GM23338 (cell line): Measurements from ENCODE around the gene ZNHIT1. TPM values are rescaled to one million over a fixed set of nuclear protein-coding genes. Genes with fewer than 3 reads are reported as not detected.

ENCODE experiments used
- ATAC-seq: fragments of 200-7000 bp; cut with Tn5 transposase; 3 replicates; pipeline ENCODE4 v1.9.1; 2020
- DNase-seq: peaks from one replicate; pipeline ENCODE4 v3.0.0-alpha.2; 2015; ENCODE audit warnings: low spot score
- H2AFZ ChIP-seq: fragments of 200-600 bp; sonication (generic); 2 replicates; pipeline ENCODE4 v1.8.0; 2016; ENCODE audit warnings: antibody characterized with exemption, mild to moderate bottlenecking, moderate library complexity
- H3F3A ChIP-seq: fragments of 200-600 bp; sonication (generic); replicated peaks from 2 replicates; pipeline ENCODE4 v1.8.0; 2017; ENCODE audit warnings: antibody characterized with exemption, mixed run types, low read depth
- H3K27ac ChIP-seq: fragments of 200-600 bp; sonication (generic); 2 replicates; pipeline ENCODE4 v1.6.1; 2016; ENCODE audit warnings: low read depth
- H3K27me3 ChIP-seq: fragments of 200-600 bp; sonication (generic); 2 replicates; pipeline ENCODE4 v1.8.0; 2016; ENCODE audit warnings: mild to moderate bottlenecking, mixed run types, moderate library complexity; ENCODE audit not compliant: insufficient read depth
- H3K36me3 ChIP-seq: fragments of 200-600 bp; sonication (generic); 2 replicates; pipeline ENCODE4 v1.8.0; 2016; ENCODE audit warnings: mild to moderate bottlenecking; ENCODE audit not compliant: insufficient read depth
- H3K4me1 ChIP-seq: fragments of 200-600 bp; sonication (generic); 2 replicates; pipeline ENCODE4 v1.8.0; 2016; ENCODE audit warnings: mild to moderate bottlenecking, moderate library complexity; ENCODE audit not compliant: insufficient read depth
- H3K4me2 ChIP-seq: fragments of 200-600 bp; sonication (generic); 2 replicates; pipeline ENCODE4 v1.7.1; 2017; ENCODE audit warnings: mixed run types
- H3K4me3 ChIP-seq: fragments of 200-600 bp; sonication (generic); 2 replicates; pipeline ENCODE4 v1.6.1; 2016; ENCODE audit warnings: mixed run types
- H3K79me2 ChIP-seq: fragments of 200-600 bp; sonication (generic); replicated peaks from 2 replicates; pipeline ENCODE4 v1.8.0; 2017; ENCODE audit warnings: mild to moderate bottlenecking; ENCODE audit not compliant: insufficient read depth
- H3K9me2 ChIP-seq: fragments of 200-600 bp; sonication (generic); 2 replicates; pipeline ENCODE4 v1.8.0; 2017; ENCODE audit not compliant: insufficient read depth
- H4K20me1 ChIP-seq: fragments of 200-600 bp; sonication (generic); replicated peaks from 2 replicates; pipeline ENCODE4 v1.8.0; 2017; ENCODE audit warnings: mild to moderate bottlenecking; ENCODE audit not compliant: insufficient read depth
- H3K27ac Mint-ChIP-seq: 2 replicates; pipeline ENCODE4 v1.8.0; 2020; ENCODE audit warnings: inconsistent platforms, mild to moderate bottlenecking, moderate library complexity, mixed read lengths
- H3K27me3 Mint-ChIP-seq: 3 replicates; pipeline ENCODE4 v1.8.0; 2022; ENCODE audit warnings: low read depth, mild to moderate bottlenecking, moderate library complexity, mixed read lengths, inconsistent platforms; ENCODE audit not compliant: insufficient read depth, poor library complexity
- H3K36me3 Mint-ChIP-seq: 3 replicates; pipeline ENCODE4 v1.8.0; 2021; ENCODE audit warnings: low read depth, mild to moderate bottlenecking, inconsistent platforms, moderate library complexity, mixed read lengths
- H3K4me1 Mint-ChIP-seq: 3 replicates; pipeline ENCODE4 v1.8.0; 2020; ENCODE audit warnings: mild to moderate bottlenecking, inconsistent platforms, mixed read lengths
- H3K4me3 Mint-ChIP-seq: 3 replicates; pipeline ENCODE4 v1.8.0; 2021; ENCODE audit warnings: moderate library complexity, mild to moderate bottlenecking, inconsistent platforms, mixed read lengths
- H3K9me3 Mint-ChIP-seq: 3 replicates; pipeline ENCODE4 v1.8.0; 2020; ENCODE audit warnings: moderate library complexity, mild to moderate bottlenecking, inconsistent platforms, mixed read lengths
- CREB1 ChIP-seq: fragments of 250-450 bp; sonication (Bioruptor Pico); IDR thresholded peaks from 2 replicates; pipeline ENCODE4 v1.5.0; 2020; ENCODE audit warnings: low read depth, mild to moderate bottlenecking, moderate library complexity
- CTCF ChIP-seq, 2 experiments: fragments of 200-600 bp in 1 of 2; sonication (generic) in 1 of 2; conservative IDR thresholded peaks; 2 replicates each; pipeline versions ENCODE4 v1.5.1 to v1.6.1; 2016 to 2017; ENCODE audit warnings: antibody characterized with exemption in 2 of 2, low read depth in 2 of 2, mild to moderate bottlenecking in 2 of 2, moderate library complexity in 1 of 2
- ETS1 ChIP-seq: IDR thresholded peaks from 2 replicates; pipeline ENCODE4 v1.6.1; 2016; ENCODE audit warnings: antibody characterized with exemption
- EZH2 ChIP-seq: fragments of 200-600 bp; sonication (generic); IDR thresholded peaks from one replicate; pipeline ENCODE4 v1.8.0; 2017; ENCODE audit warnings: antibody characterized with exemption, mild to moderate bottlenecking, low read depth; ENCODE audit not compliant: unreplicated experiment
- JUNB ChIP-seq: IDR thresholded peaks from one replicate; pipeline ENCODE4 v1.6.1; 2016; ENCODE audit warnings: antibody characterized with exemption; ENCODE audit not compliant: unreplicated experiment
- NANOG ChIP-seq: IDR thresholded peaks from 2 replicates; pipeline ENCODE4 v1.6.1; 2016; ENCODE audit warnings: antibody characterized with exemption, borderline replicate concordance
- POLR2AphosphoS5 ChIP-seq: IDR thresholded peaks from 2 replicates; pipeline ENCODE4 v1.6.1; 2016; ENCODE audit warnings: antibody characterized with exemption, low read depth
- STAT1 ChIP-seq: IDR thresholded peaks from one replicate; pipeline ENCODE4 v1.6.1; 2016; ENCODE audit warnings: antibody characterized with exemption; ENCODE audit not compliant: unreplicated experiment
- ZNF114 ChIP-seq: fragments of 250-450 bp; sonication (Bioruptor Pico); IDR thresholded peaks from 2 replicates; pipeline ENCODE4 v1.5.0; 2020; ENCODE audit warnings: mild to moderate bottlenecking, moderate library complexity
- ZNF462 ChIP-seq: fragments of 250-450 bp; sonication (Bioruptor Pico); IDR thresholded peaks from 2 replicates; pipeline ENCODE4 v1.5.0; 2020; ENCODE audit warnings: mild to moderate bottlenecking, moderate library complexity
- polyA plus RNA-seq: library from polyadenylated mRNA; unstranded; fragments of >200 nt; fragmentation: Nextera tagmentation; extraction: Ambion mirVana; gene quantifications from 2 replicates; pipeline ENCODE4 v1.2.1, GENCODE V29; 2016
- total RNA-seq: library from RNA; depleted of rRNA; stranded (reverse); fragments of >200 nt; shearing (Covaris generic); gene quantifications from 2 replicates; pipeline ENCODE4 v1.2.3, GENCODE V29; 2014

The ZNHIT1 gene
- total and polyA plus RNA-seq, 2 experiments from 2014 or later, result 64.6 to 113 TPM

- no peak for TF ChIP-seq ETS1
- TF ChIP-seq CREB1, result no peak
- TF ChIP-seq EZH2, result no peak
Measured at GRCh38 chr7:101225650-101226049, 7.7 kb downstream of the ZNHIT1 start (continued).

- H3K9me2 ChIP-seq, result no peaks in the 10 kb centered on the region
- no peak for TF ChIP-seq EZH2
- no peak for TF ChIP-seq JUNB
- TF ChIP-seq STAT1, result no peak
- Mint-ChIP-seq H3K9me3 (no peaks in the 10 kb centered on the region), H3K27ac (no peak overlapping the region), H3K4me3 (no peak overlapping the region), H3K27me3 (peaks cover 14% of the 10 kb centered on the region), H3K4me1 (peaks cover 16% of the 10 kb centered on the region), H3K36me3 (peaks cover 46% of the 10 kb centered on the region)
- no peaks in the 10 kb centered on the region for H3K27me3 ChIP-seq
- H3K4me3 ChIP-seq, result no peak overlapping the region
- H4K20me1 ChIP-seq, result no peaks in the 10 kb centered on the region; the same call in 1 of the 2 replicates
- peaks cover 8% of the 10 kb centered on the region; the same call in 1 of the 2 replicates for H3K4me1 ChIP-seq
- no peak overlapping the region for H3K4me2 ChIP-seq
- peaks cover 9% of the 10 kb centered on the region; the same call in 1 of the 2 replicates for H3F3A ChIP-seq
- no peak for ATAC-seq
- H3K27ac ChIP-seq, result no peak overlapping the region
- H3K79me2 ChIP-seq, result no peaks in the 10 kb centered on the region
- H2AFZ ChIP-seq, result no peak overlapping the region
- peaks cover 12% of the 10 kb centered on the region; the same call in 1 of the 2 replicates for H3K36me3 ChIP-seq
- DNase-seq, result no peak
Measured at GRCh38 chr7:101226721-101227120, 8.8 kb downstream of the ZNHIT1 start.

- no peak overlapping the region; the same call in 1 of the 2 replicates for H3K27ac Mint-ChIP-seq
- H3K4me1 Mint-ChIP-seq, result peaks cover 23% of the 10 kb centered on the region
- H2AFZ ChIP-seq, result peak overlapping the region; percentile 92
- peak overlapping the region; percentile 73 for H3K4me3 Mint-ChIP-seq
- H3K27me3 ChIP-seq, result no peaks in the 10 kb centered on the region
- H3K36me3 ChIP-seq, result no peaks in the 10 kb centered on the region
- DNase-seq (no peak), ATAC-seq (no peak)
- H3K4me1 ChIP-seq, result peaks cover 25% of the 10 kb centered on the region; the same call in 1 of the 2 replicates
- no peaks in the 10 kb centered on the region for H4K20me1 ChIP-seq
- peak overlapping the region; percentile 76 for H3K27ac ChIP-seq
- H3K79me2 ChIP-seq, result no peaks in the 10 kb centered on the region
- H3K4me3 ChIP-seq, result peak overlapping the region; percentile 92
- H3K36me3 Mint-ChIP-seq, result peaks cover 20% of the 10 kb centered on the region
- no peaks in the 10 kb centered on the region for H3K9me3 Mint-ChIP-seq
- H3F3A ChIP-seq, result peaks cover 28% of the 10 kb centered on the region
- no peaks in the 10 kb centered on the region for H3K9me2 ChIP-seq
- peak overlapping the region; percentile 94 for H3K4me2 ChIP-seq
- peaks cover 12% of the 10 kb centered on the region for H3K27me3 Mint-ChIP-seq
- no peak for TF ChIP-seq ZNF114
- no peak for TF ChIP-seq STAT1
- TF ChIP-seq ZNF462 (CRISPR knock-in tag), result no peak
- TF ChIP-seq CREB1, result no peak
- no peak for TF ChIP-seq CTCF (conservative IDR thresholded peaks at IDR 0.05; ENCODE audit: low read depth in 2 of 2)
- no peak for TF ChIP-seq JUNB
- no peak for TF ChIP-seq ETS1
- TF ChIP-seq POLR2AphosphoS5, result no peak
- no peak for TF ChIP-seq NANOG
Measured at GRCh38 chr7:101231644-101232043, 13.7 kb downstream of the ZNHIT1 start.
